Left forelimb (tissue), 1 donor: ENCODE results near the gene MTHFD1L.
A peak's percentile ranks its signal among the peaks of the same experiment; 100 is the strongest.
"Not testable (repeated sequence)": the region's sequence is repeated elsewhere in the genome, so short reads cannot be mapped to it uniquely, and the experiment has no call there.

Experiments used
- DNase-seq: peaks from one replicate; pipeline ENCODE4 v3.0.0-alpha.2; 2018; ENCODE audit warnings: low spot score

MTHFD1L gene

DNA sequence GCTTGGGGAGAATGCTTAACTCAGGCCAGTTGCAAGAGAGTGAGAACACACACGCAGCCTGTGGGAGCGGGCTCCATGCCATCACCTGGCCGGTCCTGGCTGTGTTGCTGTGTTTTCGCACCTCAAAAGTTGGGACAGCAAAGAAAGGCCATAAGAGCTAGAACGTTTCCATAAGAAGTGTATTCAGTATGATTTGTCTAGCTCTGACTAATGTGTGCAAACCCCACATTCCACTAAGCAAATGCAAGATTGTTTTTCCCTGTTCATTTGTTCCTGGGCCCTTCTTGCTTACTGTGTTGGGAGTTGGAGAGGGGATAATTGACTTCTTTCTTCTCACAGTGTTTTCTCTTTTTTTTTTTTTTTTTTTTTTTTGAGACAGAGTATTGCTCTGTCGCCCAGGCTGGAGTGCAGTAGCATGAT lies 177.4 kb downstream of the MTHFD1L start:
- not testable (repeated sequence) for DNase-seq

GRCh38 chr6:151043944-151044343 lies 178.4 kb downstream of the MTHFD1L start:
- DNase-seq = no peak

- peak; percentile 75 for DNase-seq
Observed at GRCh38 chr6:151044465-151045441, 179.3 kb downstream of the MTHFD1L start.

DNA sequence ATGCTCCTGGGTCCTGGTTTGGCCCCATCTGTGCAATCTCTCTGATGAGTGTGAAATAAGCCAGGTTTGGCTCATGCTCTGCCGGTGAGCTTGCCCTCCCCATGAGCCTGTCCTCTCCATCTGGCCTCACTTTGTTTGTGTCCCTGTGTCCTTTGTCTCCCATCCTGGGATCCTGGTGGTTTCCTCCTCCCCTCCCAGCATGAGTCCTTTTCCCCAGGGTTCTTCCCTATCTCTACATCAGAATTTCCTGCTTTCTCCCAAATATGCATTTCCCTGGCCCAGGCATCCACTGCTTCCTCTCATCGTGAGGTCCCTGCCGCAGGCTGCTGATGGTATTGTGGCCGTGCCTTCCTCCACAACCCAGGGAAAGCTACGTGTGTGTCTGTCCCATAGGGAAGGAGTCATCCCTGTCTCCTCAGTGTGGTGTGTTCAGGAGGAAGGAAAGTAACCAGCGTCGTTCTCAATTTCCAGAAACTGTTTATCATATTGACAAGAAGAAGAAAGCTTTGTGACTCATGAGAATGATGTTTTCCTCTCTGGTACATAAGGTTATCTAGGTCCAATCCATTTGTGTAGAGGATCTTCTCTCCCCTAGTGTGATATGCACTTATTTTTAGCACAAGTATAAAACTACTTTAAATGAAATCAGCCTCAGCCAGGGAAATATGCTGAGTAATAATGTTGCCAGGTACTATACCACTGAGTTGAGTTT lies 180.2 kb downstream of the MTHFD1L start:
- peak; percentile 50 for DNase-seq

- no peak for DNase-seq
Observed at GRCh38 chr6:151051164-151051563, 185.7 kb downstream of the MTHFD1L start.

GRCh38 chr6:151052021-151052646 lies 186.6 kb downstream of the MTHFD1L start:
- DNase-seq = no peak

DNA sequence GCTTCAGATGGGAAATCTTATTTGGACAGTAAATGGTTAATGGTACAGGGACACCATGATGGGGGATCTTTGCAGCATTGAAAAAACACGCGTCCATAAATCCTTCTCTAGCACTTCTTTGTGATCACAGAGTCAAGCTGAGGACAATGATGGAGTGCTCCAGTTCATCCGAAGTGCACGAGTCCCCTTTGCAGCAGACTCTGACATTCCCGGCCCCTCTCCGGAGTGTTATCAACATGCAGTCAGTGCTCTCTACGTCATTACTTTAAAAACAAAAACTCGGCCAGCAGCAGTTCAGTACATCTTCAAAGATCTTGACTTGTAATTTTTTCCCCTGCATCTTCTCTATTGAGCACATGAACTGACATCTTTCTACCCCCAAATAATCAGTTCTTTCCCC lies 188.8 kb downstream of the MTHFD1L start:
- DNase-seq = no peak

DNA sequence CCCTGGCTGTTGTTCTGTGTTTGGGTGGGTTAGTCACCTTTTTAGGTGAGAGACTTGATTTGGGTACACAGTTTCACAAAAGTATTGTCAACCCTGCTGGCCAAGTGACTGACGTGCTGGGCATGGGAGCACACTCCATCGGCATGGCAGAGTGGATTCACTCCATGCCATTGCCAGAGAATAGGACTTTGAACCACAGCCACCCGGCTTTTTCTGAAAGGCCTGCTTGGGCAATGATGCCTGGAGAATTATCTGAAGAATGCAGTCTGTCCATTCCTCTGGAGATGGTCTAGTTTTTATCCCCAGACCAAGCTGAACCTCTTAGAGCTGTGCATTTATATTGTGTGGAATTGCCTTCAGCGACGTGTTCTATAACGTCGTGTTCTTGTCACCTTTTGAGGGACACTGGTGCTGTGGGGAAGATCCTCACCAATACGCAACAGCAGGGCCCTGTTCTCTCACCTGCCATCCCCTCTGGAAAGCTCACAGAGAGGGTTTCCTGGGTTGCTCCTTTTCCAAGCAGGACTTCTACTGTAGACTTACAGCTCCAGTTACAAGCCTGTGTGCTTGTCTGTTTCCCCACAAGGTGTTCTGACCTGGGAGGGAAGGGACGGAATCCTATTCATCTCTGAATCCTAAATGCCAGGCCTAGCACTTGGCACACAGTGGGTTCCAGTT lies 190.9 kb downstream of the MTHFD1L start:
- DNase-seq = no peak

DNA sequence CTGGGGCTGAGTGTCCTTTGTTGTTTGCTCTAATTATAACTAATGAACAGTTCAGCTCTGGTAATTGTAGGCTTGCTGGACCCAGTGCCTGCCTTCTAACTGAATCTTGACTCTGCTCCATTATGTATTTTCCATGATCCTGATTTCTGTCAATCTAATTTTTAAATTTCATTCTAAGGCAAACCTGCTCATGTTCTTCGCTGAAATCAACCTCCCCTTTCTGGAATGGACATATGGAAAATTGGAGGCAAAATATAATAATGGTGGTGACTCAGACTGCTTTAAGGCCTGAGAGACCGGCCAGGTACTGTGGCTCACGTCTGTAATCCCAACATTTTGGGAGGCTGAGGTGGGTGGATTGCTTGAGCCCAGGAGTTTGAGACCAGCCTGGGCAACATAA lies 191.6 kb downstream of the MTHFD1L start:
- DNase-seq = peak; percentile 2

- DNase-seq = peak; percentile 54
Observed at GRCh38 chr6:151058021-151058733, 192.7 kb downstream of the MTHFD1L start.

DNA sequence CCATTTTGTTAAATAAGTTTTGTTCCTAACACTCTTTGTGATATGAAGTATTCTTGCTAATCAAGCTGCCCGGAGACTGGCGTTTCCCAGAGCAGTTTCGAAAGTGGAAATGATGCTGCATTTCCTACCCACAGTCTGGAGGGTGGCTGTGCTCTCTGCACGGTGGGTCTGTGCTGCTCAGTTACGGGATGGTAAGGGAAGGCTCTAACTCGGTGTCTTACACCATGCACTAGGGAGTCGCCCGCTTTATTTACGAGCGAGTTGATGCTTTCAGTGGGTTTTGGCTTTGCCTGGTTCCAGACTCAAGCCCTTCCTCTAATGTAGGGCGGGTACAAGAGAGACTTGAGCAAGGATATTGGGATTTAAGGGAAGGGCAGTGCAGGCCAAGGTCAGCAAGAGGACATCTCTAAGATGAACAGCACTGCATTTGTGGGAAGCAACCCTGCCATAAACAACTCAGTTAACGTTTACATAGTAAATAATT lies 194.2 kb downstream of the MTHFD1L start:
- no peak for DNase-seq

- DNase-seq = no peak
Observed at GRCh38 chr6:151060096-151060765, 194.7 kb downstream of the MTHFD1L start.

GRCh38 chr6:151060766-151061531 lies 195.4 kb downstream of the MTHFD1L start:
- DNase-seq = no peak

GRCh38 chr6:151063352-151063751 lies 197.8 kb downstream of the MTHFD1L start:
- no peak for DNase-seq

GRCh38 chr6:151063842-151064647 lies 198.5 kb downstream of the MTHFD1L start:
- no peak for DNase-seq

DNA sequence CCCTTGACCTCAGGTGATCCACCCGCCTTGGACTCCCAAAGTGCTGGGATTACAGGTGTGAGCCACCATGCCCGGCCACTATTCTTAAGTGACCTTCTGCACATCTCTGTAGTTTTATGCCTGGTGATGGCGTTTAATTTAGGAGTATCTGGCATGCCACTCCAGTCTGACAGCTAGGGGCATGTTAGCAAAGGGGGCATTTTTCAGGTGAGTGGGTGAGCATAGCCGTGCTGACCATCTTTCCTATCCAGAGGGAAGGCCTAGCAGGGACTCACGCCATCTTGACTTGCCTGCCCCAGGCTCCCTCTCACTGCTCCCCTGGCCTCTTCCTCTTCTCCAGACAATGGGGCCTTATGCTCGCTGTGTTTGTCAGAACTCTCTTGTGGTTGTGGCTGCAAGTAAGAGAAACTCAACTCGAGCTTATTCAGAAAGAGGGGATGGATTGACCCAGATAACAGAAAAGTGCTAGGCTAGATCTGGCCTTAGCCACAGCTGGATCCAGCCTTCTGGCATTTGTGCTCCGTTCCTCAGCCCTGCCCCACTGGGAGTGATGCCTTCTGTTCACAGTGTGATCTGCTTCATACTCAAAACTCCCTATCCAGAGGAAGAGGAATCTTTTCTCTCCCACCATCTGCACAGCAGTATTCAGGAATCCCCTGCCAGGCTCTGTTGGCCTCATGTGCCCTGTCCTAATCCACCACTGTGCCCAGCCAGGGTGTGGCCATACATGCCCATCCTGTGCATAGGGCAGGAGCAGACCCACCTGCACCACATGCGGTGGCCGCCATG lies 199.7 kb downstream of the MTHFD1L start:
- DNase-seq = no peak

GRCh38 chr6:151067684-151068596 lies 202.4 kb downstream of the MTHFD1L start:
- DNase-seq = no peak
